DMS114 treated with DMSO at 0.1 percent for 48 hours (cell line): Measurements from ENCODE around the gene B3GLCT.
"Not testable (repeated sequence)": the region's sequence is repeated elsewhere in the genome, so short reads cannot be mapped to it uniquely, and the experiment has no call there.

Experiments used
- DNase-seq: peaks from one replicate; lab custom pipeline; 2025; ENCODE audit not compliant: unreplicated experiment; lab: John Stamatoyannopoulos, UW

The B3GLCT gene

DNA sequence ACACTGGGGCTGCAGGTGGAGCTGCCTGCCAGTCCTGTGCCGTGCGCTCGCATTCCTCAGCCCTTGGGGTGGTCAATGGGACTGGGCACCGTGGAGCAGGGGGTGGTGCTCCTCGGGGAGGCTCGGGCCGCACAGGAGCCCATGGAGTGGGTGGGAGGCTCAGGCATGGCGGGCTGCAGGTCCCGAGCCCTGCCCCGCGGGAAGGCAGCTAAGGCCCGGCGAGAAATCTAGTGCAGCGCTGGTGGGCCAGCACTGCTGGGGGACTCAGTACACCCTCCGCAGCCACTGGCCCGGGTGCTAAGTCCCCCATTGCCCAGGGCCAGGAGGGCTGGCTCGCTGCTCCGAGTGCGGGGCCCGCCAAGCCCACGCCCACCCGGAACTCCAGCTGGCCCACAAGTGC lies 139.8 kb downstream of the B3GLCT start:
- DNase-seq: not testable (repeated sequence)

DNA sequence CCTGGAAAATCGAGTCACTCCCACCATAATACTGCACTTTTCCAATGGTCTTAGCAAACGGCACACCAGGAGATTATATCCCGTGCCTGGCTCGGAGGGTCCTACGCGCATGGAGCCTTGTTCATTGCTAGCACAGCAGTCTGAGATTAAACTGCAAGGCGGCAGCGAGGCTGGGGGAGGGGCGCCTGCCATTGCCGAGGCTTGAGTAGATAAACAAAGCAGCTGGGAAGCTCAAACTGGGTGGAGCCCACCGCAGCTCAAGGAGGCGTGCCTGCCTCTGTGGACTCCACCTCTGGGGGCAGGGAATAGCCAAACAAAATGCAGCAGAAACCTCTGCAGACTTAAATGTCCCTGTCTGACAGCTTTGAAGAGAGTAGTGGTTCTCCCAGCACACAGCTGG lies 141.1 kb downstream of the B3GLCT start:
- DNase-seq: not testable (repeated sequence)

- DNase-seq: no peak
Observed at GRCh38 chr13:31346891-31347290, 147.1 kb downstream of the B3GLCT start.

GRCh38 chr13:31349156-31349555 lies 149.4 kb downstream of the B3GLCT start:
- no peak for DNase-seq

DNA sequence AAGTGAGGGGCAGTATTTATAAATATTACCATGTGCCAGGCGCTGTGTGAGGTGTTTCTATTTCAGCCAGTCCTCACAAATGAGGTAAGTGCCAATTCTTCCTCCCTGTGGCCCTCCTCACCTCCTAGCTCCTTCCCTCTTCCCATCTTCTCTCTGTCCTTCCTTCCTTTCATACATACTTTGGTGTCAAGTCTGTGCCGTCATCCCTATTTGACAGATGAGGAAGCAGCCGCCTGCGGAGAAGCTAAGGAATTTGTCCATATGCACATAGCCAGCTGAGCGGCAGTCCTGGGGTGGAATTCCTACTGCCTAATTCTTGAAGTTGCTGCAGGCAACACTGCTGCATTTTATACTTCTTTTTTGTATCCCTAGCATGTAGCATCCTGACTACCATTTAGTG lies 150.8 kb downstream of the B3GLCT start:
- no peak for DNase-seq

DNA sequence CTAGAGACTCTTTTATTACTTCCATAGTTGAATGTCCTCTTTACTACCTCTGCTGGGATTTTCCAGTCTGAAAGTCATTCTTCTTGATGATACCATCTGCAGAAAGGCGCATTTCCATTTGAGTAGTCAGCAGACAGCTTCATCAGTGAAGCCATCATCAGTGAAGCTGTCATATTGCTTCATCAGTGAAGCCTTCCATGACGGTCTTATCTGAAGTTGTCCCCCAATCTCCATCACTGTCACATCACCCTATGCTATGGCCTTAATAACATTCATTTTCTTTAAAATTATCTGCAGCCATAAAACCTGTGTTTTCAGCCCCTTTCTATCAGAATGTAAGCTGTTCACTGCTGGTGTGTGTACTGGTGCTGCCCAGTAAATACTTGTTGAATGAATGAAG lies 151.6 kb downstream of the B3GLCT start:
- no peak for DNase-seq

DNA sequence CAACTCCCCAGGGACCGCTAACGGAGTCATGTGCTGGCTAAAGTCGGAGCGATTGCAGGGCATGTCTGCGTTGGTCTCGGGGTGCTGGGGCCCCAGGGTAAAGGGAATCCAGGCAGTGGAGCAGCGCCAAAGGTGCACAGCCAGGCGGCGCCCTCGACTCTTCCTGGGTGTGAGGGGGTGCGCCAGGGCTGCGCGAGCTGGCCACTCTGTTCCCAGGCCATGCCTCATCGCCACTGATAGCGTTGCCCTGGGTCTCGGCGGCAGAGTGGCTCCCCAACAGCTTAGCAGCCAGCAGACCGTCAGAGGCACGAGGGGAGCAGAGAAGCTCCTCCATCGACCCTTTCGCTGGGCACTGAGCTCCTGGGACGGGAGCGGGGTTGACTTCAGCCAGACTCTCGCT lies 152.7 kb downstream of the B3GLCT start:
- no peak for DNase-seq

GRCh38 chr13:31355001-31355400 lies 155.2 kb downstream of the B3GLCT start:
- no peak for DNase-seq

- DNase-seq: no peak
Observed at GRCh38 chr13:31356991-31357390, 157.2 kb downstream of the B3GLCT start.

DNA sequence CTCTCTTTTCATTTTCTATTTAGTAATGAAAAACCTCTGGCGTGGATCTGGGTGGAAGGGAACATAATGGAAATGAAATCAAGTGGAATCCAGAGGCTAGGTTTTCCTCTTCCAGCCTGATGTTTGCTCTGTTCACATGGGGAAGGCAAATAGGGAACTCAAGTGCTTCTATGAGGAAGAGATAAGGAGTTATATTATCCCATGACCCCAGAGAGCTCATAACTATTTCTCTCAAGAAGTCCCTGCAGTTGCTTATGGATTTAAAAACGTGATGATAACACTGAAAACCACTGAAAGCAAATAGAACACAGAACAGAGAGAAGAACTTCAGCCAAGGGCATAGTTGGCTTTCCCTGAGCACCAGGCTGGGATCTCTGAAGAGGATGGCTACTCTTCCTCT lies 157.8 kb downstream of the B3GLCT start:
- no peak for DNase-seq

DNA sequence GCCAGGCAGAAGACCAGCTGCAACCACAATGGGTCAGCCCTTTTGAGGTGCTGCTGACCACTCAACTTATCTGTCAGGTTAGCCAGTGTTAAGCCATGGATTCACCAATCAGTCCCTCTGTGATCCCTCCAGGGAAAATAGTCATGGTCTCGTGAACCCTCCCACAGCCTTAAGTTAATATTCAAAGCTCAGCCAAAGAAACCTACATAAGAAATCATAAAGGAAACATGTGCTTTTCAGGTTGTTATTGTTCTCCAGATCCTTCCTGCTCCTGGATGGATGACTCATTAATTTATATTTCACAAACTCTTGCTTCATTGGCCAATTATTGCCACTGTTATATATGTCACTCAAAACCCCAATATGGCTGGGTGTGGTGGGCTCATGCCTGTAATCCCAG lies 161.9 kb downstream of the B3GLCT start:
- no peak for DNase-seq

GRCh38 chr13:31365630-31366029 lies 165.9 kb downstream of the B3GLCT start:
- no peak for DNase-seq

- DNase-seq: no peak
Observed at GRCh38 chr13:31367410-31367809, 167.6 kb downstream of the B3GLCT start.

DNA sequence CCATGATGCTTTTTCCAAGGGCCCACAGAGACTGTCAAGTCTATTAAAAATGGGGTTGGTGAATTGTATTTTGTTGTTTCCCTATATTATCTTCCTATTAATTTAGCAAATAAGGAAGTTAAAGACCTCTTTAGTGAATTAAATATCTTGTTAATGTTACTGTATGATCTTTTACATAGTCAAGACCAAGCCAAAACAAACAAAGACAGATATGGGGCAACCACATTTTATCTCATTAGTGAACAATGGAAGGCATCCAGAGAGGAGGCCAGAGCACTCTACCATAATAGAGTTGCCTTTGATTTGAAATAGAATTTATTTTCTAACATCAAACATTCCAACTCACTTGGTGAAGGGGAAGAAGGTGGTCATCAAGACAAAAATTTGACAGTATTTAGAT lies 169.4 kb downstream of the B3GLCT start:
- DNase-seq: no peak

GRCh38 chr13:31372454-31372853 lies 172.7 kb downstream of the B3GLCT start:
- DNase-seq: no peak

- DNase-seq: no peak
Observed at GRCh38 chr13:31374682-31375081, 174.9 kb downstream of the B3GLCT start.

- DNase-seq: no peak
Observed at GRCh38 chr13:31377946-31378345, 178.2 kb downstream of the B3GLCT start.

- no peak for DNase-seq
Observed at GRCh38 chr13:31380715-31381114, 180.9 kb downstream of the B3GLCT start.
